Tibial nerve (tissue), 4 donors: ENCODE results near the gene PCK2. TPM values are rescaled to one million over a fixed set of nuclear protein-coding genes. Genes with fewer than 3 reads are reported as not detected.

Experiments used
- DNase-seq, 2 donors: peaks; one replicate each; pipeline ENCODE4 v3.0.0-alpha.2; 2019; ENCODE audit warnings: low spot score in 2 of 2
- H3K27ac ChIP-seq, 4 donors: fragments of 200-600 bp; sonication (generic) in 3 of 4; one replicate each; pipeline ENCODE4 v1.5.1; 2017 to 2019; ENCODE audit warnings: mild to moderate bottlenecking in 1 of 4
- H3K27me3 ChIP-seq, 2 donors: fragments of 200-600 bp; sonication (generic) in 1 of 2; one replicate each; pipeline versions ENCODE4 v1.5.1 to v1.6.0; 2017 to 2019
- H3K36me3 ChIP-seq, 3 donors: fragments of 200-600 bp; sonication (generic); one replicate each; pipeline ENCODE4 v1.5.1; 2018 to 2019
- H3K4me1 ChIP-seq, 4 donors: fragments of 200-600 bp; sonication (generic) in 3 of 4; one replicate each; pipeline ENCODE4 v1.5.1; 2017 to 2019
- H3K4me3 ChIP-seq, 4 donors: fragments of 200-600 bp; sonication (generic) in 3 of 4; one replicate each; pipeline ENCODE4 v1.5.1; 2017 to 2019; ENCODE audit warnings: mild to moderate bottlenecking in 1 of 4, moderate library complexity in 1 of 4
- H3K9me3 ChIP-seq, 4 donors: fragments of 200-600 bp; sonication (generic) in 3 of 4; one replicate each; pipeline ENCODE4 v1.5.1; 2017 to 2019
- CTCF ChIP-seq, 5 experiments: fragments of 200-600 bp in 3 of 5; fragments of 450-650 bp in 2 of 5; sonication (generic) in 3 of 5; IDR thresholded peaks; one replicate each; pipeline ENCODE4 v1.5.1; 2016 to 2019; ENCODE audit warnings: antibody characterized with exemption in 5 of 5, mild to moderate bottlenecking in 3 of 5, moderate library complexity in 2 of 5
- EP300 ChIP-seq, 2 donors: sonication (generic); formaldehyde crosslinking; IDR thresholded peaks; one replicate each; pipeline ENCODE4 v1.6.1; 2017; ENCODE audit warnings: antibody characterized with exemption in 2 of 2, mild to moderate bottlenecking in 1 of 2
- POLR2A ChIP-seq, 2 donors: fragments of 450-650 bp; IDR thresholded peaks; one replicate each; pipeline ENCODE4 v1.6.1; 2017; ENCODE audit warnings: antibody characterized with exemption in 2 of 2, mild to moderate bottlenecking in 2 of 2, moderate library complexity in 2 of 2
- WGBS, 2 donors: methylation state at CpG; one replicate each; pipeline ENCODE4 v1.1.5; 2018; 5-methylcytosine and 5-hydroxymethylcytosine counted together
- total RNA-seq, 4 donors: library from RNA; depleted of rRNA; stranded (reverse); fragments of >200 nt; gene quantifications; one replicate each; pipeline ENCODE4 v1.1.0, GENCODE V29; 2016

PCK2 gene
- total RNA-seq, 4 donors from 2014 or later: 28.9 to 49.2 (median 34.3) TPM

GRCh38 chr14:24114532-24115421 lies 20.7 kb downstream of the PCK2 start, which contains the start of the genes DCAF11 and NRL:
Gene DCAF11, plus strand, starts transcription at chr14:24114777. Its CDS starts 818 bp downstream, at chr14:24115595.
Gene NRL, minus strand, starts transcription at chr14:24114949. Its CDS starts 32,101 bp downstream, at chr14:24082848.
- Histone ChIP-seq H3K9me3 (no peaks in the 10 kb centered on the region), H3K36me3 (peaks cover 0 to 32% (median 25%) of the 10 kb centered on the region in 3 donors), H3K4me3 (peak within 1 kb of the TSS; percentile 46 to 81 (median 76)), H3K27me3 (no peaks in the 10 kb centered on the region), H3K27ac (peak within 1 kb of the TSS; percentile 99 to 100 (median 99)), H3K4me1 (peaks cover 4 to 19% (median 11%) of the 10 kb centered on the region in 4 donors)
- DNase-seq: peak; percentile 97 to 98
- WGBS, 2 donors: 1% methylated on average over 54 to 57 of the region's 65 CpGs
- TF ChIP-seq EP300 (IDR thresholded peaks at IDR 0.05) (peak; percentile 92 to 99), POLR2A (IDR thresholded peaks at IDR 0.05) (peak in 1 of 2 donors; percentile 53), CTCF (IDR thresholded peaks at IDR 0.05) (peak in 2 of 5 experiments; percentile 46 to 63)

DNA sequence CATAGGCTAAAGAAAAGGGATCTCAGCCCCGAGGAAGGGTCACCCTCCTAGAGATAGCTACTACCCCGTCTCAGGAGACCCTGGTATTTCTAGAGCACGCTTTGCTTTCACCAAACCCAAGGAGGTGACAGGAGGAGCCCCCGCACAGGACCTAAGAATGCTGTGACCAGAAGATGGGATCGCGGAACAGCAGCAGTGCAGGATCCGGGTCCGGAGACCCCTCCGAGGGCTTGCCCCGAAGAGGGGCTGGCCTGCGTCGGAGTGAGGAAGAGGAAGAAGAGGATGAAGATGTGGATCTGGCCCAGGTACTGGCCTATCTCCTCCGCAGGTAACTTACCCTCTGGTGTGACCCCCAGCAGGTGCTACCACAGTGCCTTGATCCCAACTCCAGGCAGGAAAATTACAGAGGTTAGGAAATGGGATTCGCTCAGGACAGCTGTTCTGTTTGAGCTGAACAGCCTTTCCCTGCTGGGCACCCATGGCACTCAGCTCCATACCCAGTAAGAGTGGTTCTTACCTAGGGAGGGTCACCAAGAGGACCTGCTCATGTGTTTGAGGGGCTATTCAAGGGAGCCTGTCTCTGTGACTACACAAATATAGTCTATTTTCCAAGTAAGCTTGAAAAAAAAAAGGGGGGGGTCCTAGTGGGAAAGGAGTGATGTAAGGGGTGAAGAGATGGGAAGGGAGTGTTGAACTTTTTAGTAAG lies 21.5 kb downstream of the PCK2 start:
- Histone ChIP-seq H3K36me3 (peaks cover 0 to 40% (median 27%) of the 10 kb centered on the region in 3 donors), H3K27ac (peak overlapping the region; percentile 99 to 100 (median 99)), H3K4me3 (peak overlapping the region; percentile 46 to 81 (median 76)), H3K27me3 (no peaks in the 10 kb centered on the region), H3K9me3 (no peaks in the 10 kb centered on the region), H3K4me1 (peaks cover 4 to 19% (median 11%) of the 10 kb centered on the region in 4 donors)
- TF ChIP-seq CTCF (IDR thresholded peaks at IDR 0.05): no peak
- no peak for TF ChIP-seq EP300 (IDR thresholded peaks at IDR 0.05)
- peak in 1 of 2 donors; percentile 4 for TF ChIP-seq POLR2A (IDR thresholded peaks at IDR 0.05)
- DNase-seq: no peak
- whole genome bisulfite sequencing, 2 donors: 2 to 3% methylated on average over 13 to 14 of the region's 14 CpGs

GRCh38 chr14:24116128-24116814 lies 22.2 kb downstream of the PCK2 start:
- TF ChIP-seq CTCF (IDR thresholded peaks at IDR 0.05) (no peak), POLR2A (IDR thresholded peaks at IDR 0.05) (no peak), EP300 (IDR thresholded peaks at IDR 0.05) (no peak)
- Histone ChIP-seq H3K36me3 (peaks cover 3 to 47% (median 33%) of the 10 kb centered on the region in 3 donors), H3K27ac (peak overlapping the region in 3 of 4 donors; percentile 99 to 100 (median 99)), H3K9me3 (no peaks in the 10 kb centered on the region), H3K4me1 (peaks cover 4 to 19% (median 11%) of the 10 kb centered on the region in 4 donors), H3K4me3 (peak overlapping the region in 3 of 4 donors; percentile 46 to 81 (median 71)), H3K27me3 (no peaks in the 10 kb centered on the region)
- 80 to 83% methylated on average over 6 of the region's 6 CpGs for WGBS, 2 donors
- DNase-seq: no peak

- H3K36me3 ChIP-seq: peaks cover 3 to 56% (median 35%) of the 10 kb centered on the region in 3 donors
Observed at GRCh38 chr14:24117179-24117578, 23.1 kb downstream of the PCK2 start.

More at GRCh38 chr14:24117179-24117578, 23.1 kb downstream of the PCK2 start:
- H3K9me3 ChIP-seq: no peaks in the 10 kb centered on the region
- DNase-seq: no peak
- H3K4me1 ChIP-seq: peaks cover 4 to 19% (median 11%) of the 10 kb centered on the region in 4 donors
- no peaks in the 10 kb centered on the region for H3K27me3 ChIP-seq
- H3K4me3 ChIP-seq: no peak overlapping the region
- no peak overlapping the region for H3K27ac ChIP-seq
- WGBS, 2 donors: 96 to 99% methylated on average over 5 to 6 of the region's 6 CpGs
- TF ChIP-seq POLR2A (IDR thresholded peaks at IDR 0.05) (no peak), EP300 (IDR thresholded peaks at IDR 0.05) (no peak), CTCF (IDR thresholded peaks at IDR 0.05) (no peak)
